Renal cortical epithelial cell (primary cell): Measurements from ENCODE around the gene PARN. TPM values are rescaled to one million over a fixed set of nuclear protein-coding genes. Genes with fewer than 3 reads are reported as not detected.
"Not testable (repeated sequence)": the region's sequence is repeated elsewhere in the genome, so short reads cannot be mapped to it uniquely, and the experiment has no call there.

Source experiments
- DNase-seq: peaks from one replicate; pipeline ENCODE4 v3.0.0-alpha.2; 2011; ENCODE audit warnings: low read depth
- total RNA-seq: library from RNA; depleted of rRNA; stranded (reverse); fragments of >200 nt; gene quantifications from 2 replicates; pipeline ENCODE4 v1.2.3, GENCODE V29; 2014

The PARN gene
- total RNA-seq, 1 donor from 2014 or later, result 34.7 TPM

DNA sequence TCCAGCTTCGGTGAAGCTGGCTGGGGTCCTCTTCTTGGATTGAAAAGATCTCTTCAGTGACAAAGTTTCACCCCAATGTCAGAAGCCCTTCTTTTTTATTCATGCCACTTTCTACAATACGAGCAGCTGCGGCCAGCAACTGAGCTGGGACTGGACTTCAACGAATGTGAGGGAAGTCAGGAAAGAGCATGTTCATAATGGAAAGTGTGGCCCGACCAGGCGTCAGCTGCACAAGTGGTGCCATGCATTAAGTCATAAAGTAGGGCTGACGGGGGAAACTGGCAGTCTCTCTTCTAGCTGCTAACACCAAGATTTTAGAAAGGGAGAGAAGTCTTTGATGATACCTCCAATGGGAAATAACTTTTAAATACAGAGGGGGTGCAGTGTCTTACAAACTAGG lies 192.6 kb downstream of the PARN start:
- no peak for DNase-seq

DNA sequence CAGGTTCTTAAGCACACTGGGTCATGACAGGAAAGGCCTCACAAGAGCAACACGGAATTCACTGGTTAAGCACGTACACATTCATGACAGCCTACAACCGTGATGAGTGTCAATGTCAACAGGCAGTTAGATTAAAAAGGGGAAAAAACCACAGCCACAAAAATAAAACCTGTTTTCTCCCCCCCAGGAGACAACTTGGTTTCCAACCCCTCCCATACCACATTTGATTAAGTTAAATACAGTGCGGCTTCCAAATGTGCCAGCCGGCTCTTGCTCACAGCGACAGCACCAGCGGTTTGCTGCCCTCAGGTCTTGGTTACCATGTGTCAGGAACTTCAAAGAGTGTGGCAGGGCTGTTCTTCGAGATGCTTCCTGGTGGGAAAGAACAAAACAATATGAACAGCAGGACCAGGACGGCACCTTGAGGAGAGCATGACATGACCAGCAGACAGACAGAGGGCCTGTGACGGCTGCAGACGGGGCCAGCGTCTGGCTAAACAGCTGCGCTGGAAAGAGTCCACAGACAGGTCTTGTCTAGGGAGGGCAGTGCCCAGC lies 193.6 kb downstream of the PARN start:
- DNase-seq, result no peak

DNA sequence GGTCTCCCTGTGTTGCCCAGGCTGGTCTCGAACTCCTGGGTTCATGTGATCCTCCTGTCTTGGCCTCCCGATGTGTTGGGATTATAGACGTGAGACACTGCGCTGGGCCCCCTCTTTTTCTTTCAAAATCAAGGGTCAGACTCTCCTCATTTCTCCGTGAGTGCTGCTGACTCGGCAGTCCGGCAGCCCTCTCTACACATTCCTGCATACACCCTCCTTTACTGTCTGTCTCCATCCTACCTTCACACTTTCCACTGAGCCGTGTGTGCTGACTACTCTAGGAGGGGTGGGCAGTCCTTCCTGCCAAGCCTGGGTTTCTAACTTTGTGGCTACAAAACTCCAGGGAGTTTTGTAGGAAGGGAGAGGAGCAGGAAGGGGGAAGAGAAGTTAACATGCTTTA lies 195.2 kb downstream of the PARN start:
- no peak for DNase-seq

DNA sequence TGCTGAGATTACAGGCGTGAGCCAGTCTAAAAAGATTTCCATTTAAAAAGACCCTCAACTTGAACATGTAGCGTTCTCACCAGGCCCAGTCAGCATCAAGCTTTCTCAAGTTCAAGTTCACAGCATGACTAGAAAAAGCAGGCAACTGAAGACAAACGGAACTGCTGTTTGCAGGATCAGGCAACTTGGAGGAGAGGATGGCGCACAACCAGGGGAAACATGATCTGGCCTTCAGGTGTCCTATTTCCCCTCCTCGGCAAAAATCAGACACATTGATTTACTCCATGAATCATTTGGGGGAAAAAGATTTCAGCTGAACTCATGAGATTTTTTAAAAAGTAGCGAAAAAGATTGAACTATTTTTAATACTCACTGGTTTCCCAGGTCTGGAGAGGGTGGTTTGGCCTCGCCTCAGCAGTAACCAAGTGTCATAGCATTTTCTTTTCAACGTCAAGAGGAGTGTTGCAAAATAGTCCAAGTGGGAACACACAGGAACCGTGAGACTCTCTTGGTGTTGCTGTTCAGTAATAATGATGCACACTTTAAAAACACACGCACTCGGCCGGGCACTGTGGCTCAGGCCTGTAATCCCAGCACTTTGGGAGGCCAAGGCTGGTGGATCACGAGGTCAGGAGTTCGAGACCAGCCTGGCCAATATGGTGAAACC lies 201.0 kb downstream of the PARN start:
- DNase-seq, result not testable (repeated sequence)

DNA sequence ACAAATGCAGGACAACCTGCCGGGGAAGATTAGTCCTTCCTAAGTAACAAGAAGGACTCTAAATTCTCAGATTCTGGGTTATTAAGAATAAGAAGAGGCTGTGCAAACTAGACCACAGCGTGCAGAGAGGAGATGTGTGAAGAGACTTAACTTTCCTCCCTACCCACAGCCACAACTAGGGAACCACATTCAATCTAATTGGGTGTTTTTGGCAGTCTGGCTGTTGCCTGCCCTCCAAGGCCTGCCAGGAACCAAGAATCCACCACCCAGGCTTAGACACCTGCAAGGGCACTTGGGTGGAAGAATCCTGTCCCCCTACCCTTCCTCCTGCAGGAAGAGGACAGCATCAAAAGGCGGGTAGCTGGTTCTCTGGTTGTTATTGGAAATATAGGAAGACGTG lies 202.0 kb downstream of the PARN start:
- DNase-seq, result no peak

DNA sequence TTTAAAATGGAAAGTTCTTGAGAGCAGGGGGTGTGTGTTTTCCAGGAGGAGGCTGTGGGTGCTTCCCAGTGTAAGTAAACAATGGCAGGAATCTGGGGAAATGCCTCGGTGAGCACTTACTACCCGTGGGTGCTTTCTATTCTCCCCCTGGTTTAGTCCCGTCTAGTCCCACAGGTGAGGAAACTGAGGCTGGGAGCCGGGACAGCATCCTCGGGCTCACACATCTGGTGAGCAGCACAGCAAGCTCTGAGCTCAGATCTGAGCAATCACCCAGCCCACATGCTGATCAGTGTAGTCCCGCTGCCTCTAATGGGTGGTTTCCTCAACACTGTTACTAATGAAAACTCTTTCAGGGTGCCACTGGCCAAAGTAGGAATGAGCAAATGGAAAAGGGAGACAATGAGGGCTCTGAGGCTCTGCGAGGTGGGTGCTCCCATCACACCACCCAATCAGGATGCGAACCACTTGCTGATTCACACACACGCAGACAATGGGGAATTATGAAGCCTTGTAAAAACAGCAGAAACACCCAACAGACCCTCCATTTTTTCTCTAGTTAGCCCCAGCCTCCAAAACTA lies 202.6 kb downstream of the PARN start:
- peak; percentile 16 for DNase-seq

DNA sequence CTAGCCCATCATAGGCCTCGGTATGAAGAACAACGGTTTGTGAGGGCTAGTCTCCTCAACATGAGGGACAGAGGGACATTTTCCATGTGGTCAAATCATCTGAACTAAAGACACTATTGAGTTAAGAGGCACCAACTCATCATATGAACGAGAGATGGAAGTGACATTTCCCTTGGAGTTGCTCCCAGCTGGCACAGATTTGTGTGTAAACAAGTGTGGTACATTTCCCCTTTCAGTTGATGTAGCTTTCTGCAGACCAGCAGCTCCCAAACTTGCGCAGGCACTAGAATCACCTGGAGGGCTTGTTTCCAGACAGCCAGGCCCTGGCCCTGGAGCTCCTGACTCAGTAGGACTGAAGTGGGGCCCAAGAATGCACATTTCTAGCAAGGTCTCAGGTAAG lies 205.5 kb downstream of the PARN start:
- DNase-seq, result no peak

DNA sequence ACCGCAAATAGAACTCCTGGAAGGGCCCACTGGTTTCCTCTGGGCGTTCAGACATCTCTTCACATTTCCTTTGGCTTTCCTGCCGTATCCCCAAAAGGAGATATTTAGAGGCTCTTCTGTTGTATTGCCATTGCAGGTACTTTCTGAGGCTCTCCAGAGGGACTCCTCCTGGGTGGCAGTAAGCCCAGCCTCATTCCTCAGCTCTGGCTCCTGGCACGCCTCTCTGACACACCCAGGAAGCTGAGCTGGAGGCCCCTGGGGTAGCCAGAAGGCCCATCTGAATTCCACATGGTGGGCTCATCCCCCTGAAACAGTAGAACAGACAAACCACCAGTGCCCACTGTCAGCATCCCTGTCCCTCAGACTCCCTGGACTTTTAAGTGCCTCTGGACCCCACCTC lies 206.7 kb downstream of the PARN start:
- DNase-seq, result no peak

DNA sequence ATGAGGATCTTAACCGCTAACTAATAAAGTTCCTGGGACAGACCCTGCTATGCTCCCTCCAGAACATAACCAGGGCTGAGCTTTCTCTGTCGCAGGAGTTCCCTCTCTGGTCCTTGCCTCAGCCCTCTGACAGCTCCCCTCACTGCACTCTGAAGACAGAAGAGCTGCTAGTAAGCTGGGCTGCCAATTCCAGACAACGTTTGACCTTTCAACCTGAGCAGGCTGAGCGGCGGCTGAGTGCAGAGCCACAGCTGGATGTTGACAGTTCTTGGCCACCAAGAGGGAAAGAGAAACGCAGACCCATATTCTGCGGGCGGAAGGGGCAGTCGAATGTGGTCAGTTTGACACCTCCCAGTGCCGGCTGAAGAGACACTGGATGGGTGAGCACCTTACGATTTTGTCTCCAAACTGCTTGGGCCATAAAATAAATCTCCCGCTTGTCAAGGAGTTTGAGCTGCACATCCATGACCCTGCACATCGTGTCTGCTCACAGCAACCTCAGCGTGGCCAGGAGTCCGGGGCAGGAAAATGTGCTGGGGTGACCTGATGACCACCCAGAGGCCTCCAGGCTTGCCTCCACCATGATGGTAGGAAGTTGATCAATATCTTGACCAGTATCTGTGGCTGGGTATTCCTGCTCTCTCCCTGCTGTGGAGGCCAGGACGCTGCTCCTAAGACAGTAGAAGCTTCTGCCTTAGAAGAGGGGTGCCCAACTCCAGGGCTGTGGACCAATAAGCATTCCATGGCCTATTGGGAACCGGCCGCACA lies 209.2 kb downstream of the PARN start:
- DNase-seq, result no peak

DNA sequence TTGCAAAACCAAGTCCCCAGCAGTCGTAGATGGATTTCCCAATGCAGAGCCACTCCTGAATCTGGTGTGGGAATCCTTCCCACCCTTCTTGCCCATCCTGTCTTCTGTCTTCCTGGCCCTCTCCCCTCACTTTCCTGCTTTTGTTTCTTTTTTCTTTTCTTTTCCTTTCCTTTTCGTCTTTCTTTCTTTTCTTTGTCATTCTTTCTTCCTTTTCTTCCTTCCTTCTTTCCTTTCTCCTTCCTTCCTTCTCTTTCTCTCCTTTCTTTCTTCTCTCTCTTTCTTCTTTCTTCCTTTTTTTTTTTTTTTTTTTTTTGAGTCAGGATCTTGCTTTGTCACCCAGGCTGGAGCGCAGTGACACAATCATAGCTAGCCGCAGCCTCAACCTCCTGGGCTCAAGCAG lies 209.8 kb downstream of the PARN start:
- not testable (repeated sequence) for DNase-seq

DNA sequence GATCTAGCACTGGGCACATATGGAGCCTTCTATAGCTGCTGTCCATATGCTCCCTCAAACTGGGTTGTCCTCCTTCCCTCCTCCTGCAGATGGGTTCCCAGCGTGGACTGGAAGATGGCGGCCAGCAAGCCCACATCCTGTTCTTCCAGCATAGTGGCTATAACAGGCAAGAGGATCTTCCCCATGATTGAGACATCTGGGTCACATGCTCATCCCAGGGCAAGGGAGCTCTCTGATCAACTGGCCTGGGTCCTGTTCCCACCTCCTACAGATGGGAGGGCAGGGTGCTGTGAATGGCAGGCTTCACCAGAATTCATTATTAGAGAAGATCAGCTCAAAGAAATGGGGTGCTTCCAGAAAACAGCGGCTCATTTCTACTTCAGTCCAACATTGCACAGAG lies 210.2 kb downstream of the PARN start:
- DNase-seq, result no peak

DNA sequence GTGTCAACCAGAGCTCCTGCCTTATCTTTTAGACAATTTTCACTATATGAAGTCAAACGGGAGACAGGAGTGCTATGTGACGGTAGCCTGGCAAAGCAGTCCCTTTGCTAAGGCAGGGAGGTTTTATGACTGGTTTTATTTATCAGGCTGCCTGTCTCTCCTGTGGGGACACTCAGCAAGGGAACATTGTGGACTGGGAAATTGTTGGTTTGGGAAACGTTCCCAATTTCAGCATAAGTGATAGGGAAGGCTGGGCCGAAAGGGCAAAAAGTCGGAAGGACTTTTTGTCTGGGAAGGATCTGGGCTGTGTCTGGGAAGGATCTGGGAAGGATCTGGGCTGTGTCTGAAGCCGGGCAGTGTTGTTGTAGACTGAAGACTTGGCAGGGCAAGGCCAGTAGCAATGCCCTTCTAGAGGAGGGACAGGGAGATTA lies 211.2 kb downstream of the PARN start:
- no peak for DNase-seq

DNA sequence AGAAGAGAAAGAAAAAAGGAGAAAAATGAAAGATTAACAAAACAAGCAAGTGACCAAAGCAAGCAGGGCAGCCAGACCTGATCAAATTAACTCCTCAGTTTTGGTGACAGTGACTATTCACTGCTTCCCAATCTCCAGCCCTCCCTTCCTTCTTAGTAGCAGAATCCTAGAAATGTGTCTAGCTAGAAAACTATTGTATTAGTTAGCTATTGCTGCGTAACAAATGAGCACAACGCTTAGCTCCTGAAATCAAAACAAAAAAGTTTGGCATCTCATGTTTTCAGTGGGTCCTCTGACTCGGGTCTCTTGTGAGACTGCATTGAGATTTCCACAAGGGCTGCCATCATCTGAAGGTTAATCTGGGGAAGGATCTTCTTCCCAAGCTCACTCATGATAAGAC lies 213.9 kb downstream of the PARN start:
- no peak for DNase-seq

DNA sequence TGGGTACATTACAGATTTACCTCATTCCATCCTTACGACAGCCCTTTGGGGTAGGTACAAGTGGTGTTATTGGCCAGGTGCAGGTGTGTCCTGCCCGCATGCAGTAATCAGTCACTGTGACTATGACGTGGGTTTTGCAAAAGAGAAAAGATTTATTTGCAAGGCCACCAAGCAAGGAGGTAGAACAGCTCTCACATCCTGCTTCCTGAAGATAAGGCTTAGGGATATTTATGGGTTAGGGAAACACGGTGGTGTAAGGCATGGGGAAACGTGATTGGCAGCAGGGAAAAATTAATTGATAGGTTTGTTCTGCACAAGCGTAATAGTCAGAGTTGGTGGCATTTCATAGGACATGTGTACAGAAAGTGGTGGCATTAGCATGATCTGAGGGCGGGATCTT lies 214.8 kb downstream of the PARN start:
- no peak for DNase-seq

DNA sequence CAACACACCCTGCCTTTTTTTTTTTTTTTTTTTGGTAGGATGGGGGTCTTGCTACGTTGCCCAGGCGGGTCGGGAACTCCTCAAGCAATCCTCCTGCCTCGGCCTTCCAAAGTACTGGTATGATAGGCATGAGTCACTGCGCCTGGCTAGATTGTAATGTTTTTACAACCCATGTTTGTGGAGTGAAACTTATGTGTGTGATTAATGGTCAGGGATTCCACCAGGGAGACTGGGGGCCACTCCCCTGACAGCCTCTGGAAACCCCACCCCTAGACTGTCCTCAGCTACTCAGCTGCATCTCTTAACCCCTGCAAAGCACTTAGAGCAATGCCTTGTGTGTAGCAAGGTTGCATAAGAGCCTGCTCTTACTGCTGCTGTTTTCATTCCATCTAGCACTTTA lies 220.5 kb downstream of the PARN start:
- peak; percentile 86 for DNase-seq

DNA sequence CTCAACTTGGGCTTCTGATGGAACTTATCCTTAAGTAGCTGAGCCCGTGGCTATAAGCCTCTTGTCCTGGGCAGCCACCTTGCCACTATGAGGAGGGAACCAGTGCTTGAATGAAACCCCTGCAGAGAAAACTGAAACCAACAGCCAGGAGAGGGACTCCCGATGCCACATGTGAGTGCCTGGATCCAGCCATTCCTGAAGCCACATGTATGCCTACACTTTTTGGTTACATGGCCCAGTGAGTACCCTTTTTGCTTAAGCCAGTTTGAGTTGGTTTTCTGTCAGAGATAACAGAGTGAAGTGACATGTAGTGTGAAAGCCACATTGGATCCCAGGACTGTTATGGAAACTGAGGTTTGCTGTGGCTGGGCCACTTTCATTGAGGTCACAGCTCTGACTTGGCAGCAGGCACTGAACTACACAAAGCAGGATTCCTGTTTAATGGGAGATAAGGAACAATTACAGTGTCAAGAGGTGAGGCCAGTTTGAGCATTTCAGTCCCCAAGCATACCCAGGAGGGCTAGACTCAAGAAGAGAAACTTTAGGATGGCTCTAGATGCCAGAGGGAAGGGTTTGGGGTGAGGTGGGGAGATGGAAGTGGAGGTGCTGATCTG lies 222.2 kb downstream of the PARN start:
- no peak for DNase-seq

DNA sequence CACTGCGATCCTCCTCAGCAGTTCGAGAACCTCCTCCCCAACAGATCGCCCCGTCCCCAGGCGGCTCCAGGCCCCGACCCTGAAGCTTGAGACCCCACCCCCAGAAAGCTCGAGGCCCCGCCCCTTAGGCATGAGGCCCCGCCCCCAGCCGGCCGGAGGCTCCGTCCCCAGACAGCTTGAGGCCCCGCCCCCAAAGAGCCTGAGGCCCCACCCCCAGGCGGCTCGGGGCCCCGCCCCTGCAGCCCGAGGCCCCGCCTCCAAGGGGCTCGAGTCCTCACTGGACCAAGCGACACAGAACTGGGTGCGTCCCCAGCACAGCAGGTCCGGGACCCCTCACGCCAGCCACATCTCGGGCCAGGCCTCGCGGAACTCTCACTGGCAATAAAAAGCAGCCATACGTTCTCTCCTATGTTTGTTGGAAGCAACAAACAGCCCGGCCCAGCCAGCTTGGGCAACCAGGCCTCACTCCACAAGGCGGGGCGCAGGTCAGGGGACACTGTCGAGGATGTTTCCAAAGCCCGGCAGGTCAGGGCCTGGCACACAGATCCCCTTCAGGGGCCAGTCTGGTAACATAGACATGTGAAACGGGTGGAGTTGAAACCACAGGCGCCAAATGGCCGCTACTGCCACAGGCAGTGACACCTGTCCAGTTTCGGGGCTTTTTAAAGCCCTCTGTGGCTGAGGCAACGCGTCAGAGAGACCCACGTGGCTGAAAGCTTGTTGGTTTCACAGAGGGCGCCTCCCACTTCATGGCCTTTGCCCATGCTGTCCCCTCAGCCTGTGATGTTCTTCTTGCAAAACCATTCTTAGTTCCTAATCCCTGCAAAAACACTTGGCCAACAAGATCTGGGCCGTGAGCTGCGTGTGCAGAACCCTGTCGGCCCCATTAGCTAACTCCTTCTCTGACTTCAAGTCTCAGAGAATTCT lies 224.2 kb downstream of the PARN start:
- DNase-seq, result no peak

DNA sequence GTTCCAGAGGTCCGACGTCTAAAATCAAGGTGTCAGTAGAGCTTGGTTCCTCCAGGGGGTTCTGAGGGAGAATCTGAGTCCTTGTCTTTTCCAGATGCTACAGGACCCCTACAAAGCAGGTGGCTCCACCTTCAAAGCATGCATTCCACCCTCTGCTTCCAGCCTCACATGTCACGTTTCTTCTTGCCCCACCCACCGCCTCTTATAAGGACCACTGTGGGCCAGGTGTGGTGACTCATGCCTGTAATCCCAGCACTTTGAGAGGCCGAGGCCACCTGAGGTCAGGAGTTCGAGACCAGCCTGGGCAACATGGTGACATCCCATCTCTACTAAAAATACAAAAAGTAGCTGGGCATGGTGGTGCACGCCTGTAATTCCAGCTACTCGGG lies 227.1 kb downstream of the PARN start:
- DNase-seq, result not testable (repeated sequence)

DNA sequence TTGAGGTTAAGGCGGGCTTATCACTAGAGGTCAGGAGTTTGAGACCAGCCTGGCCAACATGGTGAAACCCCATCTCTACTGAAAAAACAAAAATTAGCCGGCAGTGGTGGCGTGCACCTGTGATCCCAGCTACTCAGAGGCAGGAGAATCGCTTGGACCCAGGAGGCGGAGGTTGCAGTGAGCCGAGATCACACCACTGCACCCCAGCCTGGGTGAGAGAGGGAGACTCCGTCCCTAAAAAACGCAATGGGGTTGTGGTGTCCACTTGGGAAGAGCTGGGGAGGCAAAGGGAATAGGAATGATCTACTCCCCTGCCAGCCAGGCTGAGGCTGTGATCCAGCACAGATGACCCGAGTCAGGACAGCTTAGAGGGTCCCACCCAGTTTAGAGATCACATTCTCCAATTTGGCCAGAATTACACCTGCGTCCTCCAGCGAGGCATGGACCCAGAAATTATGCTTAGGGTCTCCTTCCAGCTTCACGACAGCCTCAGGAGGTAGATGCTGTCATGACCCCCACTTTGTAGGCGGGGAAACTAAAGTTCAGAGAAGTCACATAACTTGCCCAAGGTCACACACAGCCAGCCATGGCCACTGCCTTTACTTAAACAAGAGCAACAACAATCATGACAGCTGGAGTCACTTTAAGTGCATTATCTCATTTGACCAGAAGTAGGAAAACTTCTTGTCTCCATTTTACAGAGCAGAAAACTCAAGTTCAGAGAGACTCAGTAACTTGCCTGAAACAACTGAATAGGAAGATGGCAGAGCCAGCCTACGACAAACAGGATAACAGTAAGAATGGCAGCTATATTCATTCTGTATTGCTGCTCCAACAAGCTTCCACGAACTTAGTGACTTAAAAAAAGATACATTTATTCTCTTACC lies 227.7 kb downstream of the PARN start:
- DNase-seq, result not testable (repeated sequence)

DNA sequence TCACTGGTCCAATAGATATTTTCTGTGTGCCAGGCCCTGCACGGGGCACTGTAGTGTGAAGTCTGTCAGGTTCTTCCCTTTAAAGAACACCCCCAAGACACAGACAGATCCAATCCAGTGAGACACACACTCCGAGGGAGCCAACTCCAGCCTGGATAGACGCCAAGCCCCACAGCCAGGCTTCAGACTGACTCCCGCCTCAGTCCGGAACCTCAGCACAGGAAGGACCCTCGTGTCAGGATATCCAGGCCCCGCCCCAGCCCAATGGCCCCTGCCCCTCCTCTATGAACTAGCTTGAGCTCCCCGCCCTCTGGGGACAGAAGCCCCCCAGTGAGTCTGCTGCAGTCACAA lies 228.4 kb downstream of the PARN start:
- not testable (repeated sequence) for DNase-seq
